Measurements from ENCODE around the gene NPC2.

- TF ChIP-seq CTCF (IDR thresholded peaks at IDR 0.05) = no peak
- no peak for TF ChIP-seq RCOR1 (IDR thresholded peaks at IDR 0.05; ENCODE audit: low read depth, low read length)
- no peak for TF ChIP-seq POLR2A (IDR thresholded peaks at IDR 0.05; ENCODE audit: low read length)
- no peak for TF ChIP-seq HDAC2 (IDR thresholded peaks at IDR 0.05)
- no peak for TF ChIP-seq MYC (IDR thresholded peaks at IDR 0.05; ENCODE audit: borderline replicate concordance, low read length)
- TF ChIP-seq MAZ (IDR thresholded peaks at IDR 0.05; ENCODE audit: borderline replicate concordance, low read depth, low read length) = no peak
- no peak for TF ChIP-seq MAX (IDR thresholded peaks at IDR 0.05)
- TF ChIP-seq ZC3H11A (IDR thresholded peaks at IDR 0.05) = no peak
- no peak for TF ChIP-seq EP300 (IDR thresholded peaks at IDR 0.05)
Measured at GRCh38 chr14:74519316-74520074, 26.4 kb upstream of the NPC2 start.

Measured in A549 (cell line).